ENCODE data around the gene ZNF581.

Gene ZNF581

DNA sequence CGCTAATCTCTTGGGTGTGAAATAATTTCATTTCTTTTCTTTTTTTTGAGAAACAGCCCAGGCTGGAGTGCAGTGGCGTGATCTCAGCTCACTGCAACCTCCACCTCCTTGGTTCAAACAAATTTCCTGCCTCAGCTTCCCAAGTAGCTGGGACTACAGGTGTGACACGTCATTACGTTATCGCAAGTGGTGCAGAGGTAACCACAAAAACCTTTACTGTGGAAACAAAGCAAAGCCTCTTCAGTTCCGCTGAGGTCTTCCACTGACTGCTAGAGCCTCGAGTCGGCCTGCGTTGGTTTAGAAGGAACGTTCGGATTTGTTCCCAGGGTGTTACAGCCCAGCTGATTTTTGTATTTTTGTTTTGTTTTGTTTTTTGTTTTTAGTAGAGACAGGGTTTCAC is 17.1 kb upstream of the ZNF581 start:
- DNase-seq: no peak

DNA sequence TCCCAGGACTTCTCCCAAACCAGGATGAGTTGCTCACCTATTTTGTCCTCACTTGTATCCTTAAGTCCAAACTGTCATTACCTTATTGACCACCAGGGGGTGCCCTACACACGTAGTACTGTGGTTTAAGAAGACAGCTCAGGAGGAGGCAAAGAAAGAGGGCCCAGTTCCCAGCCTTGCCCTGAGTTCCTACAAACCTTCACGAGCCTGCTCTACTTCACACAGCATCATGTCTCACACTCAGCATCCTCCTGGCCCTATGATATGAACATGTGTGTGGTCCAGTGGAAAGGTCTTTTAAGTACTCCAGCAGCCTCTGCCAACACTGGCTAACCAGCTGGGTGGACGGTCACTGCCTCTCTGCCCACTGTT is 11.0 kb upstream of the ZNF581 start:
- peak; percentile 95 to 98 (median 97) for DNase-seq

DNA sequence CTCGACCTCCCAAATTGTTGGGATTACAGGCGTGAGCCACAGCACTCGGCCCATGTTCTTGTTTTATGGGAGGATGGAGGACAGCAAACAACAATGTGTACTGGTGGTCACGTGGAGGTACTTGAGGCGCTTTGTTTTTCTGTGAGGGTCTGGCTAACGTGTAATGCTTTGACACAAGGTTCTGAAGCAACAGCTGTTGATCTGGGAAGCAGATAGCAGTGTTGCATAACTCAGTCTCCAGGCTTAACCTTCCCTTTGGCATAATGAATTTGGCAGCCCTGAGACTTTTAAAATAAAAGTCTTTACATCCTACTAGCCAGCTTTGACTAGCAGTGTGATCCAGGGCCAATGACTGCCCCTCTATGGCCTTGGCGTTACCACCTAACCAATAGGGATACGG is 9.6 kb upstream of the ZNF581 start:
- DNase-seq: peak in 3 of 4 experiments; percentile 16 to 39 (median 24)

DNA sequence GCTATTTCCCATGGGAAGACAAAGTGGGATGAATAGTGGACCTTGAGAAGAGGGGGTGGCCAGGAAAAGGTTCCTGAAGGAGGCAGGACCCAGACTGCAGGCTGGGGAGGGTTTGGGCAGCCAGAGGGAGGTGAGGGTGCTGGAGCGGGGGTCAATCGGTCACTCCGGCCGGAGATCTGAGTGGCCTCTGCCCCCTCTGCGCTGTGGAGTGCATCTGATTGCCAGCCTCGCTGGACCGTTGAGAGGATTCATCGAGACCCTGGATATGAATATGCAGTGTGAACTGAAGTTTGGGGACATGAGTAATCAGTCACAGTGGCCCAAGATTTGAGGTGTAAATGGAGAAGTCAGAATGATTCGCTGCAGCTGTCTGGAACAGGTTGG is 8.1 kb upstream of the ZNF581 start:
- DNase-seq: peak in 1 of 4 experiments; percentile 26

DNA sequence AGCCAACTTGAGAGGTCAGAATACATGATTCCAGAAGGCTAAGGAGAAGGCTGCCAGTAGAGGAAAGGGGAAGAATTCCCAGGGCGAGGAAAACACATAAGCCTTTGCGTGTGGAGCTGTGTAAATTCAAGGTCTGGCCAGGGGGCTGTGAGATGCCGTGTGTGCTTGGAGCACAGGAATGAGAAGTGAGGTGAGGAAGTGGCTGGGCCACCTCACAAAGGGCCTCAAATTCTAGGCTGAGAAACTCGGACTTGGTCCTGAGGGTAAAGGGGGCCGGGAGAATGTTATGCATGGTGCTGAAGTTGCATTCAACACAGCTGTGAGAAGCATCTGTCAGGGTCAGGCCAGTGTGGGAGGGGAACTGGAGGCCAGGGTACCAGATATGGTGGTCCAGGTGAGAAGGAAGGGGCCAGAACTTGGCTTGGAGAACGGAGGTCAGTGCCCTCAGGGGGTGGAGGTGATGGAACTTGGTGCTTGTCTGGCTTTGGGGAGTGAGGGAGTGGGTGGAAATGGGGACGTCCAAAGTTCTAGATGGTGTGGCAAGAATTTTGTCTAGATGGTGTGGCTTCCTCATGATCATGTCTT is 7.5 kb upstream of the ZNF581 start:
- DNase-seq: no peak

DNA sequence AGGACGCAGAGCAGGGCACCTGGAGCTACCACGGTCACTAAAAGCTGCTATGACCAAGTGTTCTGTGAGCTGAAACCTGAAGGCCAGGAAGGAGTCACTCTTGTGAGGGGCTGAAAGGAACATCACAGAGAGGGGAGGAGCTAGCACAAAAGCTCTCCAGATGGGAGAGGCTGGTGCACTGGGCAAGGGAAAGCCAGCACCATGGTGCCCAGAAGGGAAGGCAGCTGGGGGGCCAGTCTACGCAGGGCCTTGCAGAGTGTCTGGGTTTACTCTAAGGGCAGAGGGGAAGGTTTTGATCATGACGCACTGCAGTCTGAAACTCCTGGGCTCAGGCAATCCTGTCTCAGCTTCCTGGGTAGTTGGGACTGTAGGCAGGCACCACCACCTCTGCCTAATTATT is 6.7 kb upstream of the ZNF581 start:
- no peak for DNase-seq

DNA sequence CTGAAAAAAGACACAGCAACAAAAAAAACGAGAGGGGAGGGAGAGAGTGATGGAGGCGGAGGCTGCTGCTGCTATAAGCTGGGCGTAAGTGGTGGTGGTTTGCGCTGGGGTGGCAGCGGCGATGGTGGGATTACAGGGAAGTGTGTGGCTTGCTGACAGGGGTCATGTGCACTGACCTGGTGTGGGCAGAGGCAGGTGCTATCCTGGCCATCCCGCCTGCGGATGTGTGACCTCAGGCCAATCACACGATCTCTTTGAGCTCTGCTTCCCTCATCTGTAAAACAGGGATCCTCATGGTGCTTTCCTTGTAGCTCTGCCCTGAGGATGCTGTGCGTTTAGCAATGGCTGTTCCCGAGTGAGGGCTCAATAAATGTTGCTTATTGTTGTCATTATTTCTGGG is 5.9 kb upstream of the ZNF581 start:
- no peak for DNase-seq

DNA sequence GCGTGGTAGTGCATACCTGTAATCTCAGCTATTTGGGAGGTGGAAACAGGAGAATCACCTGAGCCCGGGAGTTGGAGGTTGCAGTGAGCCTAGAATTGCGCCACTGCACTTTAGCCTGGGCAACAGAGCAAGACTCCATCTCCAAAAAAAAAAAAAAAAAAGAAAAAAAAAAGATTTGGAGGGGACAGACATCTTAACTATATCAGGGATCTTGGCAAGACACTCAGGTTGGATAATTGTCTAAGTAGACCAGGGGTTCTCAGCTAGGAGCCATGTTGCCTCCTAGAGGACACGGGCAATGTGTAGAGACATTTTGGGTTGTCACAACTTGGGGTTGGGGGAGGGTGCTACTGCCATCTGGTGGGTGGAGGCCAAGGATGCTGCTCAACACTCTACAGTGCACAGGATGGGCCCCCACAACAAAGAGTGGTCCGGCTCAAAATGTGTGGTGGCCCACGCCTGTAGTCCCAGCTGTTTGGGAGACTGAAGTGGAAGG is 4.5 kb upstream of the ZNF581 start:
- peak; percentile 58 to 75 (median 63) for DNase-seq

DNA sequence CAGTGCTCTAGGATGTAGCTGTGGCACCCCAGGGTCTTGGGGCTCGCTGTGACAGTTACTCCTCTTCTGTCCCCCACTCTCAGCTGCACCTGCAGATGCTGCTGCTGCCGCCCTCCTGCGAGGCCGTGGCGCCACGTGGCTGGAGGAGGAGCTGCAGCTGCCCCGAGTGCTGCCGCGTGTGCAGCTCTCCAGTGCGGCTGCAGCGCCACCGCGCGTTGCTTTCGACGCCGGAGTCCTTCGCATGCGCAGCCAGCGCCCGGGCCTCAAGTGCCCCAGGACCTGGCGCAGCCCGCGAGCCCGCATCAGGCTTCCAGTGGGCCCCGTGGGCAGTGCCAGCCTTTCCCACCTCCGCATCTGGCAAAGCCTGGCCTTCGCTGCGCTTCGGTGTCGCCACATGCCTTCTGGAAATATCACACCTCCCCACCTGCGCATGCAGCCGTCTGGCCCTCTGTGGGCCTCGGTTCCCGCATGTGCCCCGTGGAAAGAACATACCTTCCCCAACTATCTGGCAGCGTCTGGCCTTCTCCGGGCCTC is 3.3 kb upstream of the ZNF581 start:
- peak; percentile 49 to 85 (median 66) for DNase-seq

DNA sequence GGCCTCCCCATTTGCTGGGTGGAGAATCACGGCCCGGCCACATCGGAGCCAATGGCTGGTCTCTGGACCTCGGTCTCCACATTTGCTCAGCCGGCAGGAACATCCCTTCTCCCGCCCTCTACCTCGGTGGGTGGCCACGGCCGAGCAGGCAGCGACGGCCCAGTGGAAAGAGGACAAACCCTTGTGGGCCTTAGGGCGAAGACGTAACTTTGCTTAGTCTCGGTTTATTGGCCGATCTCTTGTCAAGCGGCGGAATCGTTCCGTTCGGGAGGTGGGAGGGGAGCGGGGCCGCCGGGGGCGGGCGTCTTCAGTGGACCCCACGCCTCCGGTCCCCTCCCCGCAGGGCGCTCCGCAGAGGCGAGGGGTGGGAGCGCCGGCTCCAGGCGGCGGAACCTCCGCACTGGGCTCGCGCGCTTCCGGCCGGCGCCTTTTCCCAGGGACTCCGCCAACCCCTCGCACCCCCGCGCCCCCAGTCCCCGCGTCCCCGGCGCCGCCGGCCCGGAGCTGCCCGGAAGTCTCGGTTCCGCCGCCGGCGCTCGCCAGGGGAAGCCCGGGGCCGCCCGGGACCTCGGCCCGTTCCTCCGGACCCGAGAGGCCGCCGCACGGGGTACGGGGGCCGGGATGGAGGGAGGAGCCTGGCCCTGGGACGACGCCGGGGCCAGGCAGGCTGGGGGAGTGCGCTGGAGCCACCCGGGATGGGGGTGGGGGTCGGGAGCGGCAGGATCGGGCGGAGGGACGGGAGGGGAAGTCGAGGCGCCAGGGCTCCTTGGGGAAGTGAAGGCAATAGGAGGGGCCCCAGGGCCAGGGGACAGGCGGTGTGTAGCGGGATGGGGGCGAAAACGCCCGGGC is 2.6 kb upstream of the ZNF581 start, which contains the start of gene ZNF580:
TSS of gene ZNF580 (plus strand) at position 426 of the 849 bp plus-strand sequence. CDS start 1,507 bp downstream, outside the sequence.
- peak; percentile 53 to 83 (median 71) for DNase-seq

DNA sequence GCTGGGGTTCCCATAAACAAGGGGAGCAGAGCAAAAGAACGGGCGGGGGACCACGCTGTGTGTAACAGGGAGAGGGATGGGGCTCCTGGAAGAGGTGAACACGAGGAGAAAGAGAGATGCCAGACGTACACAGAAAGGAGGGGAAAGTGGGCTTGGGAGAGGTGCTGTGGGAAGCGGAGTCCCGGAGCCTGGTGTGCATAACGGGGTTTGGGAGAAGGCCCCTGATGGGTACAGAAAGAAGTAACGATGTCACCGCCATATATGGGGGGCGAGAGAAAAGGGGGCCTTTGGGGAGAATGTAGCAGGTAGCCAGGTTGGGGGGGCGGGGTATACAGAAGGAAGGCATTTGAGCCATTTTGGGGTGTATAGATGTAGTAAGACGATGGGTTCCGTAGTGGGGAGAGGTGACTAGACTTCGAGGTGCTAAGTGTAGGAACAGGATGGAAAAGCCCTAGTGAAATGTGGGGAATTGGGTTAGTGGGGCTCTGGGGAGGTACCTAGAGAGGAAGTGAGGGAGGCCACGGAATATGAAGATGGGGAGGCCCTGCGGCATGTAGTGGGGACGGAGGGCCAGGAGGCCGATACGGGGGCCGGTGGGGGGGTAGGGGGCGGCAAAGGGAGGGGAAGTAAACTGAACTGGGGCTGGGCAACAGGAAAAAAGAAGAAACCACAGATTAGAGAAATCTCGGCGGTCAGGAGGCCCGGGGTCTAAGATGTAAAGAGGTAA is 1.9 kb upstream of the ZNF581 start:
- DNase-seq: peak in 2 of 4 experiments; percentile 20 to 30

DNA sequence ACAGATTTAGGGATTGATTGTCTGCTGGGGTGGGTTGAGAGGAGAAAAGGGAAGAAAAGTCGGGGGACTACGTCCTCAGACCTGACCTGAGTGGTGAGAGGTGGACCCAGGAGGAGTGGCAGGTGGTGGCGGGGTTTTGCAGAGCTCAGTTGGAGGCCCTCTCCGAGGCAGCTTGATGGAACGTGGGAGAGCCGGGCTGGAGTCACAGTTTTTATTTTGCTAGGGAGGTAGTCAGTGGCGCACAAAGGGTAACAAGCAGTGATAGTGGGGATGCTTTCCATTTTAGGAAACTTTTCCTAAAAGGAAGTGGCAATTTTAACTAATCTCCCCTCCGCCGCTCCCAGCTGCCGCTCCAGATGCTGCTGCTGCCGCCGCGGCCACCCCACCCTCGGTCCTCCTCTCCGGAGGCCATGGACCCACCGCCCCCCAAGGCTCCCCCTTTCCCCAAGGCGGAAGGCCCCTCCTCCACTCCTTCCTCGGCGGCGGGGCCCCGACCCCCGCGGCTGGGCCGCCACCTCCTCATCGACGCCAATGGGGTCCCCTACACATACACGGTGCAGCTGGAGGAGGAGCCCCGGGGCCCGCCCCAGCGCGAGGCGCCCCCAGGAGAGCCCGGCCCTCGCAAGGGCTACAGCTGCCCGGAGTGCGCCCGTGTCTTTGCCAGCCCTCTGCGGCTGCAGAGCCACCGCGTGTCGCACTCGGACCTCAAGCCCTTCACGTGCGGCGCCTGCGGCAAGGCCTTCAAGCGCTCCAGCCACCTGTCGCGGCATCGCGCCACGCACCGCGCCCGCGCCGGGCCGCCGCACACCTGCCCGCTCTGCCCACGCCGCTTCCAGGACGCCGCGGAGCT is 1.1 kb upstream of the ZNF581 start:
- DNase-seq: peak in 2 of 4 experiments; percentile 24 to 33

DNA sequence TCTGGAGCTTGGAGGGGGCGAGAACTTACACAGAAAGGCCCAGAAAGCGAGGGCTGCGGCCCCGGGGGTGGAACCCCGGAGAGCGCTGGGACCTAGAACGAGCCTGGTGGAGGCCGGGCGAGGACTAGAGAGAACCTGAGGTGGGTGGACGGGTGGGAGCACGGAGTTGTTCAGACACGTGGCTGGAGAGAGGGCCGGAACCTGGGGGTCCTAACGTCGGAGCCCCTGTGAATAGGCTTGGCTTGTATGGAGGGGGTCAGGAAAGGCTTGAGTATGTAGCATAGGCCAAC is 383 bp downstream of the ZNF581 start:
- DNase-seq: peak in 1 of 4 experiments; percentile 41

DNA sequence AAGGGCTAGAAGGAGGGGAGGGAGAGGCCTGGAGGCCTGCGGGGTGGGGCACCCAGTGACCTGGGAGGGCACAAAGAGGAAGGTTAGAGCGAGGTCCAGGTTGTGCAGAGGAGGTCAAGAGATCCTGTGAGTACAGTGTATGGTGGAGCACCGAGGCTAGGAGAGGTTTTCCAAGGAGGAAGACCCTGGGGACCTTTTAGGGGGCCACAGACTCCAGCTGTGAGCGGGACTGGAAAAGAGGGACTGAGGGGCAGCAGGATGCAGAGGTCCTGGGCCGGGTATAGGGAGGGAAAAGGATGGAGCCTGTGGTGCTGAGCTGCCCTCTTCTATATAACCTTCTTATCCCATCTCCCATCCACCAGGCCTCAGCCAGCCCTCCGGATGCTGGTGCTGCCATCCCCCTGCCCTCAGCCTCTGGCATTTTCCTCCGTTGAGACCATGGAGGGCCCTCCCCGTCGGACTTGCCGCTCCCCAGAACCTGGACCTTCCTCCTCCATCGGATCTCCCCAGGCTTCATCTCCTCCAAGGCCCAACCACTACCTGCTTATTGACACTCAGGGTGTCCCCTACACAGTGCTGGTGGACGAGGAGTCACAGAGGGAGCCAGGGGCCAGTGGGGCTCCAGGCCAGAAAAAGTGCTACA is 863 bp downstream of the ZNF581 start:
- no peak for DNase-seq

DNA sequence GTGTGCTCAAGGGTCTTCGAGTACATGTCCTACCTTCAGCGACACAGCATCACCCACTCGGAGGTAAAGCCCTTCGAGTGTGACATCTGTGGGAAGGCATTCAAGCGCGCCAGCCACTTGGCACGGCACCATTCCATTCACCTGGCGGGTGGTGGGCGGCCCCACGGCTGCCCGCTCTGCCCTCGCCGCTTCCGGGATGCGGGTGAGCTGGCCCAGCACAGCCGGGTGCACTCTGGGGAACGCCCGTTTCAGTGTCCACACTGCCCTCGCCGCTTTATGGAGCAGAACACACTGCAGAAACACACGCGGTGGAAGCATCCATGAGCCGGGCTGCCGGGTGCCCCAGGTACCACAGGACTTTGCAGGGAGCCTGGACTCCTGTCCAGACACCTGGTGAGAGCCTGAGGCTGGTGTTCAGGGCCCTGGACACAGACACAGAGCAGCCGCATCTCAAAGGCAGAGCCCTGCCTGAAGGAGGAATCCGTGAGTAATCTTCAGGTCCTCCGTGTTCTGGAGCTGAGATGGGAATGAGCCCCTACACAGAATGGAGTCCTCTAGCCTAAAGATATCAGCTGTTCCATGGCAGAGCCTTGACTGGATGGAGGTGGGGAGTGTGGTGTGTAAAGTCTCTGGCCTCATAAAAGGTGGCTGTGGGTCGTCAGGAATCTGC is 1.5 kb downstream of the ZNF581 start:
- DNase-seq: no peak

DNA sequence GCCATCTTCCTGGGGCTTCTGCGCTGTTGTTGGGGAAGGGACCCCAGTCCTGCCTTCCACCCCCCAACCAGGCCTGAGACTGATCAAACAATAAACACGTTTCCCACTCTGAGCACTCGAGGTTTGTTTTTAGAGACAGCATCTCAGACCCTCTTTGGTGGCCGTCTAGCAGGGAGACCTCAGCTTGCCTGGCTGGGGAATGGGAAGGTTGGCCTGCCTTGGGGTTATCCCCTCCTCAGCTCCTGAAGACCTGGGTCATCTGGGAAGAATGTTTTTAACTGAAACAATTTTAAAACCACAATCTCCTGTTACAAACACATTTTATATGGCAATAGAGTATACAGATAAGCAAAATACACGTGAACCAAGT is 2.0 kb downstream of the ZNF581 start:
- DNase-seq: no peak

DNA sequence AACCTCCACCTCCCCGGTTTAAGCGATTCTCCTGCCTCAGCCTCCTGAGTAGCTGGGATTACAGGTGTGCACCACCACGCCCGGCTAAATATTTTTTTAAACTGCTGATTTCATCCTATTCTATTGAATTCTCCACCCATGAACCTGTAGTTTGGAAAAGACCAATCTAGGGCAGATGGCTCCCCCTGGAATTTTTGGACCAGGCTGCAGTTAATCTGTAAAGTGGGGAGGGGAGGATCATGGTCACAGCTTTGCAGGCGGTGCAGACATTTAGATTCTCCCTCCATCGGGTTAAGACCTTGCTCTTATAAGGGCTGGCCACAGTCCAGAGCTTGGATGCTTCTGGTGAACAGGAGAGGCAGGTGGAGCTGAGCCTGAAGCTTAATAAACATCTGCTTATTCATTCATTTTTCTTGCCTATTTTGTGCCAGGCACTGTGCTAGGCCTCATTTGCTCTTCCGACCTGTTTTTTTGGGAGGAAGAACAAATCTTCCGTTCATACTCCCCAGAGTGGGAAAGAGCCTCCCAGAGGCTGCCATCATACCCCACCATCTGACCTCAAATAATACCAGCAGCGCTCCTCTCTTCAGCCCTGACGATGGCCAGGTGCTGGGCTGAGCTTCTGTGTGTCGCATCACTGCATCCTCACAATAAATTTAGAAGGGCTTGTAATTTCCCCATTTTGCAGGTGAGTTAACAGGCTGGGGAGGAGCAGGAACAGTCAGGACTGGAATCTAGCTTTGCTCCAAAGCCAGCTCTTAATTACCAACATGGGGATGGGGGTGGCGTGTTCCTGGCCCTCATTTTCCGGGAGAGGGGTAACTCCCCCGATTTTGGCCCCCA is 3.7 kb downstream of the ZNF581 start:
- no peak for DNase-seq

DNA sequence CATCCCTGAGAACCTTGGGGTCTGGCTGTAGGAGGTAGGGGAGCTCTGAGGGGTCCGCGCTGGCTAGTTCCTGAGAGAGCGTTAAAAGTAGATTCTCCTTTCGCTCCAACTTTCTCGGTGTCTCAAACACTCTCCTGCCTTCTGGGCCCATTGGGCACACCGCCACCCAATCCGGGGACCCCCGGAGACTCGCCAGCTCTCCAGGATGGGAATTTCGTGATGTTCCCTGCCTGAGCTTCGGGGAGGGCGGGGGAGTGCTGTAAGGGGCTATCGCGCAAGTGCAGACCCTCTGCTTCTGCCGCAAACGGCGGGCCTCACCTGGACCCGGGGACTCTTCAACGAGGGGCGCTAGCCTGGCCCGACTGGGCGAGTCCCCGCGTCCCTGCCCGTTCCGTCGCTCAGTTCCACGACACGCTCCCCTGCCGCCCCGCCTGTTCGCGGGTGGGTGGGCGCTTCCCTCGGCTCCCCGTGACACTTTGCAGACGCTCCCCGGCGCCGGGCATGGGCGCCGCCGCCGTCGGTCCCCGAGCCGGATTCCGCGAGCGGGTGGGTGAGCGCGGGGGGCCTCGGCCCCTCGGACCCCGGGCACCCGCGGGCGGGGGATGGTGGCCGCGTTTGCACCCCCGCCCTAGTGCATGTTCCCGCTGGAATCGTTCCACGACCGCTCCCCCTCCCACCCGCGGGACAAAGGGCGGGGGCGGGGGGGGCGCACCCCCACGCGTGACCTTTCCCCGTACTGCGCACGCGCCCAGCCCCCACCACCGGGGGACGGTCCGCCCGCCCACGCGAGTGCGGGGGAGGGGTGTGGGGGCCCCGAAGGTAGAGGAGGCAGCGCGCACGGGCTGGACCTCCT is 4.5 kb downstream of the ZNF581 start, which contains the start of gene CCDC106:
TSS of gene CCDC106 (plus strand) at position 481 of the 853 bp plus-strand sequence. CDS start 835 bp downstream, outside the sequence.
- DNase-seq: peak; percentile 50 to 82 (median 66)

Data from suppressor macrophage (primary cell).